Measurements from ENCODE around the gene DGCR2. TPM values are rescaled to one million over a fixed set of nuclear protein-coding genes. Genes with fewer than 3 reads are reported as not detected.
"Not testable (repeated sequence)": the region's sequence is repeated elsewhere in the genome, so short reads cannot be mapped to it uniquely, and the experiment has no call there.

Gene DGCR2
- total RNA-seq, 4 donors from 2014 or later, result 42.5 to 75.2 (median 50.8) TPM

DNA sequence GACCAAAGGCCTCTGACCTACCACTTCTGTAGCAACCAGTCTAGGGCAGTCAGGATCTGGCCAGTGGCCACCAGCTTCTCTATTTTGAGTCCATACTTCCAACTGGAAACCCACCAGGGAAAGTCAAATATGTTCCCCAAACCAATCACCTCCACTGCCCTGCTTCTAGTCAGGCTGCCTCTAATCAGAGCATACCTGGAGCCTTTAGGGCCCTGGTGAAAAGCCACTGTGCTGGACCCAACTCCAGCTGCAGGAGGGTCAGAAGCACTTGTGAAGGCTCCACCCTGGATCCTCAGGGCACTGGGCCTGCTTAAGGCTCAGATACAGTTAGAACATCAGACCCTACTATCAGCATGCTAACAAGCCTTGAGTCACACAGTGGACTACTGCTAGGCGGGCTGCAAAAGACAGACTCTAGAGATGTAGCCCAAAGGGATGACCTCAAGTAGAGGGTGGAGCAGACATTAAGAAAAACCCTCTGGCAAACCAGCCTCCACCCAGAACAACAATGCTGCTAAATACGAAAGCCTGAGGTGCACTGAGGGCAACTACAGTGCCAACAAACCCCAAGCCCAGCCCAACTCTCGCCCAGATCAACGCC lies 69.2 kb downstream of the DGCR2 start:
- TF ChIP-seq POLR2A (IDR thresholded peaks at IDR 0.05), result no peak
- TF ChIP-seq, protein P1, sequence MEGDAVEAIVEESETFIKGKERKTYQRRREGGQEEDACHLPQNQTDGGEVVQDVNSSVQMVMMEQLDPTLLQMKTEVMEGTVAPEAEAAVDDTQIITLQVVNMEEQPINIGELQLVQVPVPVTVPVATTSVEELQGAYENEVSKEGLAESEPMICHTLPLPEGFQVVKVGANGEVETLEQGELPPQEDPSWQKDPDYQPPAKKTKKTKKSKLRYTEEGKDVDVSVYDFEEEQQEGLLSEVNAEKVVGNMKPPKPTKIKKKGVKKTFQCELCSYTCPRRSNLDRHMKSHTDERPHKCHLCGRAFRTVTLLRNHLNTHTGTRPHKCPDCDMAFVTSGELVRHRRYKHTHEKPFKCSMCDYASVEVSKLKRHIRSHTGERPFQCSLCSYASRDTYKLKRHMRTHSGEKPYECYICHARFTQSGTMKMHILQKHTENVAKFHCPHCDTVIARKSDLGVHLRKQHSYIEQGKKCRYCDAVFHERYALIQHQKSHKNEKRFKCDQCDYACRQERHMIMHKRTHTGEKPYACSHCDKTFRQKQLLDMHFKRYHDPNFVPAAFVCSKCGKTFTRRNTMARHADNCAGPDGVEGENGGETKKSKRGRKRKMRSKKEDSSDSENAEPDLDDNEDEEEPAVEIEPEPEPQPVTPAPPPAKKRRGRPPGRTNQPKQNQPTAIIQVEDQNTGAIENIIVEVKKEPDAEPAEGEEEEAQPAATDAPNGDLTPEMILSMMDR (IDR thresholded peaks at IDR 0.05), result no peak
- intact Hi-C loops (cut with DNase I), result no loop called here
- H3K4me3 ChIP-seq, result no peak overlapping the region
- no peak for DNase-seq
- H3K27ac ChIP-seq, result no peak overlapping the region
- WGBS, 2 donors, result 94% methylated on average over 3 to 4 of the region's 4 CpGs
- H3K9me3 ChIP-seq, result no peaks in the 10 kb centered on the region
- peaks cover 18 to 98% (median 32%) of the 10 kb centered on the region in 3 donors for H3K36me3 ChIP-seq
- peaks cover 0 to under 1% (median 0%) of the 10 kb centered on the region in 3 donors for H3K4me1 ChIP-seq
- H3K27me3 ChIP-seq, result no peaks in the 10 kb centered on the region

- H3K36me3 ChIP-seq, result peaks cover 24 to 98% (median 46%) of the 10 kb centered on the region in 3 donors
- no peaks in the 10 kb centered on the region for H3K4me1 ChIP-seq
- DNase-seq, result no peak
- H3K27ac ChIP-seq, result no peak overlapping the region
- 72 to 81% methylated on average over 10 of the region's 10 CpGs for WGBS, 2 donors
- intact Hi-C loops (cut with DNase I), result no loop called here
- no peaks in the 10 kb centered on the region for H3K9me3 ChIP-seq
- H3K4me3 ChIP-seq, result no peak overlapping the region
- no peak for TF ChIP-seq POLR2A (IDR thresholded peaks at IDR 0.05)
- TF ChIP-seq, protein P1 (IDR thresholded peaks at IDR 0.05), result no peak
- H3K27me3 ChIP-seq, result no peaks in the 10 kb centered on the region
Measured at GRCh38 chr22:19051381-19052072, 70.7 kb downstream of the DGCR2 start.

GRCh38 chr22:19050847-19051246 lies 71.4 kb downstream of the DGCR2 start:
- H3K27me3 ChIP-seq; DNase-seq; H3K4me1 ChIP-seq; intact Hi-C loops (cut with DNase I); H3K27ac ChIP-seq; H3K4me3 ChIP-seq; H3K9me3 ChIP-seq: not testable (repeated sequence)
- 84 to 90% methylated on average over 4 of the region's 4 CpGs for WGBS, 2 donors
- peaks cover 24 to 98% (median 41%) of the 10 kb centered on the region in 3 donors for H3K36me3 ChIP-seq

DNA sequence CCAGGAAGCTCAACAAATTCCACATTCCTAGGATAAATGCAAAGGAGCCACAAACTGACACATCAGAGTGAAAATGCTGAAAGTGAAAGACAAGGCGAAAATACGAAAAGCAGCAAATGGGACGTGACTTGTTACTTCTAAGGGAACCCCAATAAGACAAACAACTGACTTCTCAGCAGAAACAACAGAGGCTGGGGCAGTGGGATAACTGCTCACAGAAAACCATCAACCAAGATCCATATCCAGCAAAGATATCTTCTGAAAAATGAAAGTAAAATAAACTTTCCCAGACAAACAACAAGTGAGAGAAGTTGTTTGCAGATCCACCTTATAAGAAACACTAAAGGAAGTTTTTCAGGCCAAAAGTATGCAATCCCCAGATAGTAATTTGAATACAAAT lies 72.1 kb downstream of the DGCR2 start:
- Histone ChIP-seq H3K27ac (no peak overlapping the region), H3K27me3 (no peaks in the 10 kb centered on the region), H3K4me3 (no peak overlapping the region), H3K36me3 (peaks cover 24 to 98% (median 47%) of the 10 kb centered on the region in 3 donors), H3K9me3 (no peaks in the 10 kb centered on the region), H3K4me1 (no peaks in the 10 kb centered on the region)
- DNase-seq, result no peak
- no peak for TF ChIP-seq POLR2A (IDR thresholded peaks at IDR 0.05)
- TF ChIP-seq, protein P1 (IDR thresholded peaks at IDR 0.05), result no peak
- intact Hi-C loops (cut with DNase I), result no loop called here
- WGBS, 2 donors, result 87 to 93% methylated on average over 3 of the region's 3 CpGs

DNA sequence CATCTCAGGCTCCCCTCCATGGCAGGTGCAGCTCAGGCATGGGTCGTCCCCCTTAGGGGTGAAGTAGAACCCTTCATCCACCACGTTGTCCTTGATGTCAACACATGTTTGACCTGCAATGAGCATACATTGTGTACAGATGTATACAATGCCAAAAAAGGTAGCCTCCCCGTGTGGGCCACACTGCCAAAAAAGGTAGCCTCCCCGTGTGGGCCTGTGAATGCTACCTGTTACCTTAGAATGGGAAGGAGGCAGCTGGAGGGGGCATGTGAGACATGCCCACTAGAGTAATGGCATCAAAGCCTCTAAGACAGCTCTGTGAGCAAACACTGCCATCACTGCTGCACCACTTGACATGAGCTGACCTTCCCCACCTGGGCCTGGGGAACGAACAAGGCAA lies 73.7 kb downstream of the DGCR2 start:
- no peaks in the 10 kb centered on the region for H3K9me3 ChIP-seq
- DNase-seq, result no peak
- 81 to 90% methylated on average over 1 to 4 of the region's 5 CpGs for WGBS, 2 donors
- intact Hi-C loops (cut with DNase I), result no loop called here
- H3K27ac ChIP-seq, result no peak overlapping the region
- no peak for TF ChIP-seq POLR2A (IDR thresholded peaks at IDR 0.05)
- TF ChIP-seq, protein P1 (IDR thresholded peaks at IDR 0.05), result no peak
- H3K27me3 ChIP-seq, result no peaks in the 10 kb centered on the region
- no peak overlapping the region for H3K4me3 ChIP-seq
- H3K36me3 ChIP-seq, result peaks cover 24 to 98% (median 62%) of the 10 kb centered on the region in 3 donors
- no peaks in the 10 kb centered on the region for H3K4me1 ChIP-seq

Data from esophagus squamous epithelium (tissue), 5 donors.